GM10266 (cell line): ENCODE measurements around the gene LAMA5.

Source experiments
- DNase-seq: peaks from one replicate; pipeline ENCODE4 v3.0.0; 2012; ENCODE audit errors: extremely low spot score
- CTCF ChIP-seq: IDR thresholded peaks from 2 replicates; pipeline ENCODE4 v1.5.1; 2012; ENCODE audit warnings: mild to moderate bottlenecking, low read depth; ENCODE audit not compliant: control insufficient read depth, insufficient read depth; ENCODE audit errors: missing control alignments

The LAMA5 gene

GRCh38 chr20:62313460-62314338, 53.4 kb downstream of the LAMA5 start:
- no peak for TF ChIP-seq CTCF

GRCh38 chr20:62313021-62313420, 54.1 kb downstream of the LAMA5 start:
- no peak for DNase-seq
- no peak for TF ChIP-seq CTCF

More at GRCh38 chr20:62313460-62314338, 53.4 kb downstream of the LAMA5 start:
- DNase-seq: no peak

GRCh38 chr20:62312662-62312977, 54.5 kb downstream of the LAMA5 start:
- DNase-seq: no peak
- TF ChIP-seq CTCF: no peak

- TF ChIP-seq CTCF: no peak
- no peak for DNase-seq
Observed at GRCh38 chr20:62311832-62312661, 55.1 kb downstream of the LAMA5 start.

- no peak for TF ChIP-seq CTCF
- no peak for DNase-seq
Observed at GRCh38 chr20:62311150-62311549, 56.0 kb downstream of the LAMA5 start.

GRCh38 chr20:62310757-62311121, 56.4 kb downstream of the LAMA5 start:
- DNase-seq: no peak
- no peak for TF ChIP-seq CTCF
